ENCODE results near the gene LMOD1. TPM values are rescaled to one million over a fixed set of nuclear protein-coding genes. Genes with fewer than 3 reads are reported as not detected.
"Not testable (repeated sequence)": the region's sequence is repeated elsewhere in the genome, so short reads cannot be mapped to it uniquely, and the experiment has no call there.

LMOD1 gene
- polyA plus RNA-seq, 4 donors = 3.4 to 4.6 (median 4.6) TPM

DNA sequence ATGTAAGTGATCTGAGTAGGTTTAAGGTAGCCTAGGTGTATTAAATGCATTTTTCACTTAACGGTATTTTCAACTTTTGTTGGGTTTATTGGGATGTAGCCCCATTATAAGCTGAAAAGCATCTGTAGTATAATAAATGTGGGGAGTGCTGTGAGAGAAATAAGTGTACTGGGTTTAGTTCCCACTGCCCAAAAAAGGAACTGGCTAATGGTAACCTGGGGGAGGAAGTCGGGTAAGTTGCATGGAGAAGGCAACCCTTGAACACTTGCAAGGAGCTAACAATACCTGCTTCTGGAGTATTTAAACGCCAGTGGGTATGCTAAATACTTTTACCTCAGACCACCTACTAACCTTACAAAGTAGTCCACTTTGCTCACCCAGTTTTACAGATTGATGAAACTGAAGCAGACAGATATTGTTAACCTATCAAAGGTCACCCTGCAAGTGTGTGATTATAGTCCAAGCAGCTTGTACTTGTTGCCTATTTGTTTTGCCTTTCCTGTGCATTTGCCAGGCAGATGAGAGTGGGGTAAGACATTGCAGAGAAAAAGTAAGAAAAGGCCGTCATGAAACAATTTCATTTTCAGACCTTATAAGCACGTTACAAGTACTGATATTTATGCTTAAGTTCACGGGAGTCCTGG, 65.3 kb downstream of the LMOD1 start:
- DNase-seq (ENCODE audit: low read depth in 4 of 4, low spot score in 3 of 4) = no peak

DNA sequence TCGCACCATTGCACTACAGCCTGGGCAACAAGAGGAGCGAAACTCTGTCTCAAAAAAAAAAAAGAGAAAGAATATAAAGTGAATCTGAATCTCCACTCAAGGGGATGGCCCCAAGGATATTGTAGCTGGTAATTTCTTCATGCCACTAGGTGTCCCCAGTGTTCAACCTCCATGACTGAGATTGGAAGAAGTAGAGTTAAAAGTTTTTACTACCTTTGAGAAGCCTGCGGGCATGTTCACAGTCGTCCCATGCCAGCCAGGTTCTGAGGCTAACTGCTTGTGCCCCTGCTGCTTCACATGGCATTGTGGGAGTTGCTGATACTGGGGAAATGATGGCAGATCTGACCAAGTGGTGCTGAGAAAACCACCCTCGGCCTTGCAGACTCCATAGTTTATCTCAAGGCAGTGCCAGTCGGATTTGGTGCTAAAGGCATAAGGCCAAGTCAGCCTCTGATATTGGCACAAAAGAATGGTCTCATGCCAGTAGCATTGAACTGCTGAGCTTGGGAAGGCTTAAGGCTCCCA, 68.4 kb downstream of the LMOD1 start:
- DNase-seq (ENCODE audit: low read depth in 4 of 4, low spot score in 3 of 4) = peak in 3 of 4 donors; percentile 24 to 45 (median 40)

DNA sequence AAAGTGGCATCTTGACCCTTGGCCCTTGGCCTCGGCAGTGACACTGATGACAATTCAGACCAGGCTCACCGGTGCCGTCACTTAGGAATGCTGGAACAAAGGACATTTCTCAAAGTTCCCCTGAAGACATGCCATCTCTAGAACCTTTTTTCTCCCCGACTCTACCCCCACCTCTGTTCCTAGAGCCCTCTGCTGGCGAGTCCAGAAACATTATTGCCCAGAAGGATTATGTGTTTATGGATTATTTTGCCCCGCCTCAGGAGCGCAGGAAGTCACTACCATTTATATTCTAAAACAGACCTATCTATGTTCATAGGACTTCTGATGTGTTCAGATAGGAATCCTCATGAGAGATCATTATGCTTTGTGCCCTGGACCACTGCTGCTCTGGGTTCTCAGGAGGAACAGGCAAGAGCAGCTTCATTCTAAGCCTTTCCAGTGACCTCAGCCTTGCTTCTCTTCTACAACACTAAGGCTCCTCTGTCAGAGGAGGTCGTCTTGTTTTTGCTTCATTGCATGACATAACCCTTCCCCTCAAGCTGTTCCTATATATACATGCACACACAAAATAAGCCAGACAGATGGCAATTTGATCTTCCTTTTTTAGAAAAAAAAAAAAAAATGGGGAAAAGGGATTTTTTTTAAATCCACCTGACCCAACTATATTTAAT, 70.1 kb downstream of the LMOD1 start:
- DNase-seq (ENCODE audit: low read depth in 4 of 4, low spot score in 3 of 4) = no peak

DNA sequence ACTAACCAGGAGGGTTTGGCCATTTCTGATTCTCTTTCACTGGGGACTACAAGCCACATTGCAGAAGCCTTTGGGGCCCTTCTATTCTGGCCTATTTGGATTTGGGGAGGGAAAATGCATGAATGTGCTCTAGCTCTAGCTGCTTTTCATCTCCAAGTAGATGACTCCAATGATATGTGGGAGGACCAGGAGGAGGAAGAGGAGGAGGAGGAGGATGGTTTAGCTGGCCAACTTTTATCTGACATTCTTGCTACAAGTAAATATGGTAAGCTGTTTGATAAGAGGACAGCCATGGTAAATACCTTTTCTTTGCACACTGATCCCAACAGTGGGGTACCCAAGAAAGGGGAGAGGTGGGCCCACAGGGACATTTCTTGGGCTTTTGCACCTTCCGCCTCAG, 71.7 kb downstream of the LMOD1 start:
- no peak for DNase-seq (ENCODE audit: low read depth in 4 of 4, low spot score in 3 of 4)

DNA sequence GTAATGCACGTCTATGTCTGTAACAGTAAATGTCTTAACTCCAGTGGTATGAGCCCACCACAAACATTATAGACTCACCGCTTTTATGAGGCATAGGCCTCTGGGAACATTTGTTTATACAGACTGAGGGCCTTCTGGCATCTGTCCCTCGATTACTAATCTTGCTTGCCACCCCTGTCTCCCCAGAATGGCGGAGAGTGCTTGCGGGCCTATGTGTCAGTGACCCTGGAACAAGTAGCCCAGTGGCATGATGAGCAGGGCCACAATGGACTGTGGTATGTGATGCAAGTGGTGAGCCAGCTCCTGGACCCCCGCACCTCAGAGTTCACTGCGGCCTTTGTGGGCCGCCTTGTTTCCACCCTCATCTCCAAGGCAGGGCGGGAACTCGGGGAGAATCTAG, 76.0 kb downstream of the LMOD1 start:
- no peak for DNase-seq (ENCODE audit: low read depth in 4 of 4, low spot score in 3 of 4)

DNA sequence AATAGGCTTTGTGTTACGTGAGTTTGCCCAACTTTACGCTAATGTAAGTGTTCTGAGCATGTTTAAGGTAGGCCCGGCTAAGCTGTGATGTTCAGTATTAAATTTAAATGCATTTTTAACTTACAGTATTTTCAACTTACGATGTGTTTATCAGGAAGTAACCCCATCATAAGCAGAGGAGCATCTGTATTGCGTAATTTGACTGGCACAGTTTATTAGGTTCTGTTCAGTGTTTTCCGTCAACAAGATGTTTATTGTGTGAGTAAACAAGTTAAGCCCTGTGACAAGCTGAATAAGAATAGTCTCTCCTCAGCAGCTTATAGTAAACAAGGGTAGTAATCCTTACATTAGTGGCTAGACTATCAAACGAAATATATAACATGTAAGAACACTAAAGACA, 84.9 kb downstream of the LMOD1 start:
- DNase-seq (ENCODE audit: low read depth in 4 of 4, low spot score in 3 of 4) = no peak

DNA sequence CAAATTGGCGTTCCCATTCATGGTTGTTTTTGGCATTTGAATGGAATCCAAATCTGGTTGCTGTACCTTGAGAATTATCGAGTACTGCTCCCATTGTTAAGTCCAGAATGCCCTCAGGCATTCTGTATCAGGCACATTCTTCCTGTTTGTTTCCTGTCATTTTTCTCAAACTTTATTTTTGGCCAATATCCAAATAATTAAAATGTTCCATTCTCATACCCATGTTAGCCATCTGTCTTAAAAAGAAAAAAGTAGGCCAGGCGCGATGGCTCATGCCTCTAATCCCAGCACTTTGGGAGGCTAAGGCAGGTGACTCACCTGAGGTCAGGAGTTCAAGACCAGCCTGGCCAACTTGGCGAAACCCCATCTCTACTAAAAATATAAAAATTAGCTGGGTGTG, 86.9 kb downstream of the LMOD1 start:
- no peak for DNase-seq (ENCODE audit: low read depth in 4 of 4, low spot score in 3 of 4)

DNA sequence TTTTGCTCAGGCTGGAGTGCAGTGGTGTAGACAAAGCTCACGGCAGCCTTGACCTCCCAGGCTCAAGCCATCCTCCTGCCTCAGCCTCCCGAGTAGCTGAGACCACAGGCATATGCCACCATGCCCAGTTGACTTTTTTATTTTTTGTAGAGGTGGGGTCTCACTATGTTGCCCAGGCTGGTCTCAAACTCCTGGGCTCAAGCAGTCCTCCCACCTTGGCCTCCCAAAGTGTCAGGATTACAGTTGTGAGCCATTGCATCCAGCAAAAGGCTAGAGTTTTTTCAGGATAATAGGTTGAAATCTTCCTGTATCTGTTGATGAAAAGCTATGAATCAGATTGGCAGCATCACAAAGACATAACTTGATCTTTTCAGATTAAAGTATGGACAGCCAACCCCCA, 89.6 kb downstream of the LMOD1 start:
- not testable (repeated sequence) for DNase-seq (ENCODE audit: low read depth in 4 of 4, low spot score in 3 of 4)

DNA sequence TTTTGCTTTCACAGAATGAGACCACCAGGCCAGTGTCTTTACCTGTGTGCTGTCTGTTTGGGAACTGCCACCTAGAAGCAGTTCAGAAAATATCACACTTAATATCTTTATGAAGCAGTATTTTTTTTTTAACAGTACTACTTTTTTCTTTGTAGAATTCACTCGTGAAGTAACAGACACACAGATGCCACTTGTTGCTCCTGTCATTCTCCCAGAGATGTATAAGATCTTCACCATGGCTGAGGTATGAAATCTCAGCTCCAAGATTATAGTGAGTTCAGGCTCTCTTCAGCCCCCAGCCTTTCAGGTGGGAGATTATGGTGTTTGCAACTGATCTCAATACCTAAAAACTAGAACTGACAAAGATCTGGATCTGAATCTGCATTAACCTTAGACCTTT, 94.4 kb downstream of the LMOD1 start:
- no peak for DNase-seq (ENCODE audit: low read depth in 4 of 4, low spot score in 3 of 4)

DNA sequence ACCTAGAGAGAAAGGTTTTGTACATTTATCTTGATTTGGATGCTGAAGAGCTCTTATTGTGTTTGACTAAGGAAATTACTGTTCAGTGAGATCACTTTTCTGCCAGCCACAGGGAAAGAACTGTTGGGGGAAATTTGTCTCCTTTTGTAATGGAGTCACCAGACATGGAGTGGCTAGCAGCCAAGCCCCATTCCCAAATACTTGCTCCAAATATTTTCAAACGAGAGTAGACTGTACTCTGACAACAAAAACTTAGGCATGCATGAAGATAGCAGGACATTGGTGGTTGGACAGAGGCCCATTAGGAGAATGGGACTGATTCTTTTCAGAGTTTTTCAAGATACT, 96.3 kb downstream of the LMOD1 start:
- DNase-seq (ENCODE audit: low read depth in 4 of 4, low spot score in 3 of 4) = no peak

DNA sequence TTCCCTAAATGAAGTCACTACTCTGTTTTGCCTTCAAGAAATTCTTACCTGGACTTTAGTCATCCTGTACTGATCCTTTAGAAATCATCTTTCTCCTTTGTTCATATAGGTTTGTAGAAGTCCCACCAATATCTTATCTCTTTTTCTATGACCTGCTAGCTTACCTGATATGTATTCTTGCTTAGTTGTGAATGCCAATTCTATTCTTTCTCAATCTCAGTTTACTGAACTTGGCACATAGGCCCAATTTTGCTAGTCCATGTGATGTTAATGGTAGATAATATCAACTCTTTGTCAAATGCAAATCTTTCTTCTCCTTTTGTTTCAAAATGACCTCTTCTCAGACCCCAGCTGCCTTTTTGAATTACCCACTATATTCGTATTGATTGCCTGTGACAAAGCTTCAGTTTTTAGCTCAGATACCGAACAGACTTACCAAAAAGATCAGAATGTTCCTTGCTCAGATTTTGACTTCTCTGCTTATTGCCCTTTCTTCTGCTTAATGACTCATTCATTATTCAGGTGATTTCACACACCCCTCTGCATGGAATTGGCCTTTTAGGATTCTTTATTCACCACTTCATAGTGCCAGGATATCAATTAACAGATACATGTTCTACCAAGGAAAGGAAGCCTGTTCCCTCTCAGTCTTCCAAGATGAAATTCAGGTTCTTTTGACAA, 96.8 kb downstream of the LMOD1 start:
- DNase-seq (ENCODE audit: low read depth in 4 of 4, low spot score in 3 of 4) = no peak

DNA sequence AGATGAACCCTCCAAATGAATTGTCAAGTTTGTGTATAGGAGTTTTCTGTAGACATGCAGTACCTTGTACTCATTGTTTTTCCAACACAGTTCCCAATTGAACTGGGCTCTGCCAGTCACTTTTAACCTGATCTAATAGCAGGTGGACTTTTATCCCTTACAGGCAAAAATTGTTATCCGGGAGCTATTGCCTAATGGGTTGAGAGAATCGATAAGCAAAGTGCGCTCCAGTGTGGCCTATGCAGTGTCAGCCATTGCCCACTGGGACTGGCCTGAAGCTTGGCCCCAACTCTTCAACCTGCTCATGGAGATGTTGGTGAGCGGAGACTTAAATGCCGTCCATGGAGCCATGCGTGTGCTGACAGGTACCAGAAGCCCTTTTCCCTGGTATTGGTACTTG, 98.1 kb downstream of the LMOD1 start:
- no peak for DNase-seq (ENCODE audit: low read depth in 4 of 4, low spot score in 3 of 4)

DNA sequence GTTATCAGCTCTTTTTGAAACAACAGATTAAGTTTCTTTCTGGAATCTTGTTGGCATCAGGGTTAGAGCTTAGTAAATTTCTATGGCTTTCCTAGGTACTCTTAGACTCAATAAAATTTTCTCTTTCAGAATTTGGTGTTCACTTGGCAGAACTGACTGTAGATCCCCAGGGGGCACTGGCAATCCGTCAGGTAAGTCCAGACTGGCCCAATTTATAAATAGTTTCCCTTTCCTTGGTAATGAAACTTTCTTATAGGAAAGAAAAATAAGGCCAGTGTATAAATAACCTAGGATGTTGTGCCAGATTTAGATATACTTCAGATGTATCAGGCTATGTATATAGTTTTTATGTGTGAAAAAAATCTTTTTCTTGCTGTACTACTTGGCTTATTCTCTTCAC, 99.2 kb downstream of the LMOD1 start:
- DNase-seq (ENCODE audit: low read depth in 4 of 4, low spot score in 3 of 4) = no peak

Other genes with a start within 250 kb of the LMOD1 start
- 10 to 100 TPM; 76.5 to 88.6 (median 81.0) TPM for gene IPO9, start 117.4 kb downstream of the LMOD1 start, polyA plus RNA-seq (ENCODE audit: insufficient read length in 4 of 4)
- 10 to 100 TPM; 12.9 to 15.9 (median 14.6) TPM for gene SHISA4, start 57.6 kb downstream of the LMOD1 start, polyA plus RNA-seq (ENCODE audit: insufficient read length in 4 of 4)
- gene TIMM17A, start 9.0 kb upstream of the LMOD1 start, polyA plus RNA-seq (ENCODE audit: insufficient read length in 4 of 4) = 10 to 100 TPM; 46.6 to 74.6 (median 63.2) TPM
- 10 to 100 TPM; 43.9 to 77.3 (median 55.9) TPM for gene RNPEP, start 36.1 kb upstream of the LMOD1 start, polyA plus RNA-seq (ENCODE audit: insufficient read length in 4 of 4)
- gene ELF3, start 64.0 kb upstream of the LMOD1 start, polyA plus RNA-seq (ENCODE audit: insufficient read length in 4 of 4) = 100 to 1,000 TPM in 1 of 4 donors, 10 to 100 TPM in 2, 1 to 10 TPM in 1; 1.2 to 143 (median 66.5) TPM
- under 1 TPM; 0.07 to 0.16 (median 0.07) TPM for gene GPR37L1, start 176.4 kb upstream of the LMOD1 start, polyA plus RNA-seq (ENCODE audit: insufficient read length in 4 of 4)
- gene ARL8A, start 198.2 kb upstream of the LMOD1 start, polyA plus RNA-seq (ENCODE audit: insufficient read length in 4 of 4) = 10 to 100 TPM; 44.2 to 52.3 (median 48.7) TPM
- gene PTPN7, start 214.1 kb upstream of the LMOD1 start, polyA plus RNA-seq (ENCODE audit: insufficient read length in 4 of 4) = 1 to 10 TPM in 1 of 4 donors, under 1 TPM in 3; 0.69 to 1.8 (median 0.83) TPM
- gene LGR6, start 247.3 kb upstream of the LMOD1 start, polyA plus RNA-seq (ENCODE audit: insufficient read length in 4 of 4) = 1 to 10 TPM in 1 of 4 donors, under 1 TPM in 3; 0.76 to 1.4 (median 0.82) TPM